ENCODE measurements around the gene PLIN4. TPM values are rescaled to one million over a fixed set of nuclear protein-coding genes. Genes with fewer than 3 reads are reported as not detected.

PLIN4 gene
- total and polyA plus RNA-seq, 9 of the 15 experiments (the other 6 are each of a cell fraction or from before 2014, with no cell fraction given), result 0.04 to 0.16 (median 0.07) TPM; not detected in 3

GRCh38 chr19:4482721-4483364 is 35.4 kb downstream of the PLIN4 start:
- no peak overlapping the region for H2AFZ ChIP-seq (ENCODE audit: low read depth, low read length)
- CTCF ChIA-PET (ENCODE audit: low intra/inter-chr PET ratio), result no interaction called here
- TF ChIP-seq, protein P1, sequence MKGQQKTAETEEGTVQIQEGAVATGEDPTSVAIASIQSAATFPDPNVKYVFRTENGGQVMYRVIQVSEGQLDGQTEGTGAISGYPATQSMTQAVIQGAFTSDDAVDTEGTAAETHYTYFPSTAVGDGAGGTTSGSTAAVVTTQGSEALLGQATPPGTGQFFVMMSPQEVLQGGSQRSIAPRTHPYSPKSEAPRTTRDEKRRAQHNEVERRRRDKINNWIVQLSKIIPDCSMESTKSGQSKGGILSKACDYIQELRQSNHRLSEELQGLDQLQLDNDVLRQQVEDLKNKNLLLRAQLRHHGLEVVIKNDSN (CRISPR knock-in tag; IDR thresholded peaks at IDR 0.05), result no peak
- TF ChIP-seq ZNF12 (CRISPR knock-in tag; IDR thresholded peaks at IDR 0.05) (no peak), TEAD4 (IDR thresholded peaks at IDR 0.05; ENCODE audit: low read length) (no peak), TEAD4 (CRISPR knock-in tag; IDR thresholded peaks at IDR 0.05; ENCODE audit: borderline replicate concordance) (no peak)
- TF ChIP-seq, protein P2, sequence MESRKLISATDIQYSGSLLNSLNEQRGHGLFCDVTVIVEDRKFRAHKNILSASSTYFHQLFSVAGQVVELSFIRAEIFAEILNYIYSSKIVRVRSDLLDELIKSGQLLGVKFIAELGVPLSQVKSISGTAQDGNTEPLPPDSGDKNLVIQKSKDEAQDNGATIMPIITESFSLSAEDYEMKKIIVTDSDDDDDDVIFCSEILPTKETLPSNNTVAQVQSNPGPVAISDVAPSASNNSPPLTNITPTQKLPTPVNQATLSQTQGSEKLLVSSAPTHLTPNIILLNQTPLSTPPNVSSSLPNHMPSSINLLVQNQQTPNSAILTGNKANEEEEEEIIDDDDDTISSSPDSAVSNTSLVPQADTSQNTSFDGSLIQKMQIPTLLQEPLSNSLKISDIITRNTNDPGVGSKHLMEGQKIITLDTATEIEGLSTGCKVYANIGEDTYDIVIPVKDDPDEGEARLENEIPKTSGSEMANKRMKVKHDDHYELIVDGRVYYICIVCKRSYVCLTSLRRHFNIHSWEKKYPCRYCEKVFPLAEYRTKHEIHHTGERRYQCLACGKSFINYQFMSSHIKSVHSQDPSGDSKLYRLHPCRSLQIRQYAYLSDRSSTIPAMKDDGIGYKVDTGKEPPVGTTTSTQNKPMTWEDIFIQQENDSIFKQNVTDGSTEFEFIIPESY (CRISPR knock-in tag; IDR thresholded peaks at IDR 0.05), result peak; percentile 57
- TF ChIP-seq, protein P3, sequence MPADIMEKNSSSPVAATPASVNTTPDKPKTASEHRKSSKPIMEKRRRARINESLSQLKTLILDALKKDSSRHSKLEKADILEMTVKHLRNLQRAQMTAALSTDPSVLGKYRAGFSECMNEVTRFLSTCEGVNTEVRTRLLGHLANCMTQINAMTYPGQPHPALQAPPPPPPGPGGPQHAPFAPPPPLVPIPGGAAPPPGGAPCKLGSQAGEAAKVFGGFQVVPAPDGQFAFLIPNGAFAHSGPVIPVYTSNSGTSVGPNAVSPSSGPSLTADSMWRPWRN (IDR thresholded peaks at IDR 0.05; ENCODE audit: low read depth), result no peak
- peaks cover 0 to 9% of the 10 kb centered on the region in 2 experiments; a peak in 2 of 5 replicates for H3K4me1 ChIP-seq (replicated peaks in 1 of 2; ENCODE audit: control insufficient read depth in 2 of 2, insufficient read depth in 2 of 2, low read length in 2 of 2)
- no peaks in the 10 kb centered on the region for H3K79me2 ChIP-seq (ENCODE audit: control insufficient read depth, insufficient read depth, low read length)
- H3K4me2 ChIP-seq (ENCODE audit: insufficient read depth, low read length), result no peak overlapping the region
- no peaks in the 10 kb centered on the region for H3K9me1 ChIP-seq (ENCODE audit: control insufficient read depth, insufficient read depth, low read length)
- H3K36me3 ChIP-seq (ENCODE audit: control insufficient read depth, insufficient read depth, low read length), result peaks cover 22% of the 10 kb centered on the region; the same call in 1 of the 3 replicates
- ATAC-seq (no peak), DNase-seq (ENCODE audit: extremely low read depth in 1 of 4, low spot score in 3 of 4) (no peak), FAIRE-seq (no peak)
- H3K4me3 ChIP-seq, result no peak overlapping the region
- intact Hi-C loops (cut with micrococcal nuclease) (no loop called here), in situ Hi-C loops (cut with MboI) (no loop called here)
- H3K9ac ChIP-seq (ENCODE audit: insufficient read depth in 1 of 2, low read depth in 2 of 2, low read length in 2 of 2), result peak overlapping the region in 1 of 2 experiments; percentile 52; a peak in 2 of 4 replicates
- no peaks in the 10 kb centered on the region for H3K27me3 ChIP-seq (ENCODE audit: control insufficient read depth in 2 of 2, insufficient read depth in 2 of 2, low read length in 2 of 2)
- WGBS (ENCODE audit: insufficient coverage, low coverage, missing lambda C conversion rate), result 90% methylated on average over 24 of the region's 35 CpGs
- no peaks in the 10 kb centered on the region for H4K20me1 ChIP-seq (replicated peaks; ENCODE audit: control insufficient read depth, insufficient read depth, low read length)
- POLR2A ChIA-PET, result interaction anchor here (0.9 kb wide), 1 partner anchor 12 kb away, joined by 4 read pairs; no protein-coding TSS in a partner anchor
- BruUV-seq (replicated peaks), result no TSS peak
- H3K27ac ChIP-seq (ENCODE audit: extremely low read depth, low read depth, low read length), result no peak overlapping the region
- no peaks in the 10 kb centered on the region for H3K9me3 ChIP-seq (replicated peaks; ENCODE audit: control insufficient read depth, insufficient read depth, low read depth, low read length)

Data from K562 (cell line).